Measurements from ENCODE around the gene CLCNKB.
A peak's percentile ranks its signal among the peaks of the same experiment; 100 is the strongest.
"Not testable (repeated sequence)": the region's sequence is repeated elsewhere in the genome, so short reads cannot be mapped to it uniquely, and the experiment has no call there.

The CLCNKB gene

GRCh38 chr1:16055613-16056520 lies 12.3 kb downstream of the CLCNKB start:
- DNase-seq (ENCODE audit: low read depth): peak; percentile 75
- no peak overlapping the region for H3K4me3 ChIP-seq (replicated peaks; ENCODE audit: low read depth, low read length)
- peak; percentile 89 for TF ChIP-seq CTCF (IDR thresholded peaks at IDR 0.05; ENCODE audit: low read length, missing control alignments)

GRCh38 chr1:16056521-16056912 lies 12.9 kb downstream of the CLCNKB start:
- H3K4me3 ChIP-seq (replicated peaks; ENCODE audit: low read depth, low read length); DNase-seq (ENCODE audit: low read depth): not testable (repeated sequence)

- not testable (repeated sequence) for H3K4me3 ChIP-seq (replicated peaks; ENCODE audit: low read depth, low read length); DNase-seq (ENCODE audit: low read depth)
Measured at GRCh38 chr1:16057314-16057915, 13.8 kb downstream of the CLCNKB start.

GRCh38 chr1:16058394-16059120 lies 15.0 kb downstream of the CLCNKB start:
- H3K4me3 ChIP-seq (replicated peaks; ENCODE audit: low read depth, low read length); DNase-seq (ENCODE audit: low read depth): not testable (repeated sequence)

GRCh38 chr1:16061266-16061665 lies 17.7 kb downstream of the CLCNKB start:
- DNase-seq (ENCODE audit: low read depth): no peak
- TF ChIP-seq CTCF (IDR thresholded peaks at IDR 0.05; ENCODE audit: low read length, missing control alignments): no peak
- no peak overlapping the region for H3K4me3 ChIP-seq (replicated peaks; ENCODE audit: low read depth, low read length)

GRCh38 chr1:16061989-16062686 lies 18.6 kb downstream of the CLCNKB start:
- DNase-seq (ENCODE audit: low read depth); H3K4me3 ChIP-seq (replicated peaks; ENCODE audit: low read depth, low read length): not testable (repeated sequence)

- not testable (repeated sequence) for DNase-seq (ENCODE audit: low read depth); H3K4me3 ChIP-seq (replicated peaks; ENCODE audit: low read depth, low read length)
Measured at GRCh38 chr1:16062687-16063075, 19.1 kb downstream of the CLCNKB start.

GRCh38 chr1:16063226-16063829 lies 19.7 kb downstream of the CLCNKB start:
- no peak for TF ChIP-seq CTCF (IDR thresholded peaks at IDR 0.05; ENCODE audit: low read length, missing control alignments)
- no peak for DNase-seq (ENCODE audit: low read depth)
- H3K4me3 ChIP-seq (replicated peaks; ENCODE audit: low read depth, low read length): no peak overlapping the region

GRCh38 chr1:16063921-16064320 lies 20.3 kb downstream of the CLCNKB start:
- no peak for DNase-seq (ENCODE audit: low read depth)
- no peak overlapping the region for H3K4me3 ChIP-seq (replicated peaks; ENCODE audit: low read depth, low read length)
- no peak for TF ChIP-seq CTCF (IDR thresholded peaks at IDR 0.05; ENCODE audit: low read length, missing control alignments)
